ENCODE measurements around the gene PRSS36. TPM values are rescaled to one million over a fixed set of nuclear protein-coding genes. Genes with fewer than 3 reads are reported as not detected.

PRSS36 gene
- total and polyA plus RNA-seq, 9 of the 15 experiments (the other 6 are each of a cell fraction or from before 2014, with no cell fraction given), result 0.09 to 1.2 (median 0.54) TPM; not detected in 2

GRCh38 chr16:31105677-31106213 lies 44.1 kb downstream of the PRSS36 start (continued):
- TF ChIP-seq, protein P1, sequence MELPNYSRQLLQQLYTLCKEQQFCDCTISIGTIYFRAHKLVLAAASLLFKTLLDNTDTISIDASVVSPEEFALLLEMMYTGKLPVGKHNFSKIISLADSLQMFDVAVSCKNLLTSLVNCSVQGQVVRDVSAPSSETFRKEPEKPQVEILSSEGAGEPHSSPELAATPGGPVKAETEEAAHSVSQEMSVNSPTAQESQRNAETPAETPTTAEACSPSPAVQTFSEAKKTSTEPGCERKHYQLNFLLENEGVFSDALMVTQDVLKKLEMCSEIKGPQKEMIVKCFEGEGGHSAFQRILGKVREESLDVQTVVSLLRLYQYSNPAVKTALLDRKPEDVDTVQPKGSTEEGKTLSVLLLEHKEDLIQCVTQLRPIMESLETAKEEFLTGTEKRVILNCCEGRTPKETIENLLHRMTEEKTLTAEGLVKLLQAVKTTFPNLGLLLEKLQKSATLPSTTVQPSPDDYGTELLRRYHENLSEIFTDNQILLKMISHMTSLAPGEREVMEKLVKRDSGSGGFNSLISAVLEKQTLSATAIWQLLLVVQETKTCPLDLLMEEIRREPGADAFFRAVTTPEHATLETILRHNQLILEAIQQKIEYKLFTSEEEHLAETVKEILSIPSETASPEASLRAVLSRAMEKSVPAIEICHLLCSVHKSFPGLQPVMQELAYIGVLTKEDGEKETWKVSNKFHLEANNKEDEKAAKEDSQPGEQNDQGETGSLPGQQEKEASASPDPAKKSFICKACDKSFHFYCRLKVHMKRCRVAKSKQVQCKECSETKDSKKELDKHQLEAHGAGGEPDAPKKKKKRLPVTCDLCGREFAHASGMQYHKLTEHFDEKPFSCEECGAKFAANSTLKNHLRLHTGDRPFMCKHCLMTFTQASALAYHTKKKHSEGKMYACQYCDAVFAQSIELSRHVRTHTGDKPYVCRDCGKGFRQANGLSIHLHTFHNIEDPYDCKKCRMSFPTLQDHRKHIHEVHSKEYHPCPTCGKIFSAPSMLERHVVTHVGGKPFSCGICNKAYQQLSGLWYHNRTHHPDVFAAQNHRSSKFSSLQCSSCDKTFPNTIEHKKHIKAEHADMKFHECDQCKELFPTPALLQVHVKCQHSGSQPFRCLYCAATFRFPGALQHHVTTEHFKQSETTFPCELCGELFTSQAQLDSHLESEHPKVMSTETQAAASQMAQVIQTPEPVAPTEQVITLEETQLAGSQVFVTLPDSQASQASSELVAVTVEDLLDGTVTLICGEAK (IDR thresholded peaks at IDR 0.05), result 0 out of 2 replicates have a peak, but pooled peaks have one; percentile 33
- TF ChIP-seq, protein P1 (CRISPR knock-in tag; IDR thresholded peaks at IDR 0.05), result no peak
- TF ChIP-seq STAT6 (CRISPR knock-in tag; IDR thresholded peaks at IDR 0.05), result no peak
- no peak for TF ChIP-seq TGIF2 (CRISPR knock-in tag; IDR thresholded peaks at IDR 0.05)
- TF ChIP-seq ZNF764 (CRISPR knock-in tag; IDR thresholded peaks at IDR 0.05; ENCODE audit: low read depth), result no peak
- no peak for TF ChIP-seq KLF1 (tag; IDR thresholded peaks at IDR 0.05)
- TF ChIP-seq, protein P2, sequence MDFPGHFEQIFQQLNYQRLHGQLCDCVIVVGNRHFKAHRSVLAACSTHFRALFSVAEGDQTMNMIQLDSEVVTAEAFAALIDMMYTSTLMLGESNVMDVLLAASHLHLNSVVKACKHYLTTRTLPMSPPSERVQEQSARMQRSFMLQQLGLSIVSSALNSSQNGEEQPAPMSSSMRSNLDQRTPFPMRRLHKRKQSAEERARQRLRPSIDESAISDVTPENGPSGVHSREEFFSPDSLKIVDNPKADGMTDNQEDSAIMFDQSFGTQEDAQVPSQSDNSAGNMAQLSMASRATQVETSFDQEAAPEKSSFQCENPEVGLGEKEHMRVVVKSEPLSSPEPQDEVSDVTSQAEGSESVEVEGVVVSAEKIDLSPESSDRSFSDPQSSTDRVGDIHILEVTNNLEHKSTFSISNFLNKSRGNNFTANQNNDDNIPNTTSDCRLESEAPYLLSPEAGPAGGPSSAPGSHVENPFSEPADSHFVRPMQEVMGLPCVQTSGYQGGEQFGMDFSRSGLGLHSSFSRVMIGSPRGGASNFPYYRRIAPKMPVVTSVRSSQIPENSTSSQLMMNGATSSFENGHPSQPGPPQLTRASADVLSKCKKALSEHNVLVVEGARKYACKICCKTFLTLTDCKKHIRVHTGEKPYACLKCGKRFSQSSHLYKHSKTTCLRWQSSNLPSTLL (IDR thresholded peaks at IDR 0.05), result no peak
- TF ChIP-seq SMAD3 (CRISPR knock-in tag; conservative IDR thresholded peaks at IDR 0.05), result no peak
- TF ChIP-seq SOX6 (IDR thresholded peaks at IDR 0.05), result peak; percentile 70
- peak in 1 of 2 experiments; percentile 35; a peak in 1 of 3 replicates for TF ChIP-seq CBX3 (IDR thresholded peaks at IDR 0.05; ENCODE audit: borderline replicate concordance in 1 of 2, low read length in 2 of 2)
- TF ChIP-seq MYC (IDR thresholded peaks at IDR 0.05; ENCODE audit: low read depth, low read length), result peak; percentile 93
- TF ChIP-seq MYC (CRISPR knock-in tag; IDR thresholded peaks at IDR 0.05; ENCODE audit: borderline replicate concordance, low read depth), result no peak
- no peak for TF ChIP-seq TAF15 (IDR thresholded peaks at IDR 0.05; ENCODE audit: low read depth, low read length)
- TF ChIP-seq CBFA2T3 (IDR thresholded peaks at IDR 0.05), result 0 out of 2 replicates have a peak, but pooled peaks have one; percentile 21
- no peak for TF ChIP-seq FOS (IDR thresholded peaks at IDR 0.05; ENCODE audit: extremely low read depth, insufficient read length)
- no peak for TF ChIP-seq PHF20 (IDR thresholded peaks at IDR 0.05; ENCODE audit: partially characterized antibody)

All from K562 (cell line).